IPS-20b (cell line): ENCODE results near the gene CHST8.

Experiments
- H3K27ac ChIP-seq: one replicate; pipeline ENCODE4 v1.5.1; 2013; ENCODE audit warnings: low read length
- H3K27me3 ChIP-seq: 2 replicates; pipeline ENCODE4 v1.6.1; 2013; ENCODE audit warnings: mild to moderate bottlenecking, low read length, inconsistent platforms; ENCODE audit not compliant: insufficient read depth
- H3K36me3 ChIP-seq: 2 replicates; pipeline ENCODE4 v1.6.1; 2013; ENCODE audit warnings: low read depth, mild to moderate bottlenecking, inconsistent platforms, low read length, moderate library complexity; ENCODE audit not compliant: insufficient read depth
- H3K4me1 ChIP-seq: 2 replicates; pipeline ENCODE4 v1.6.1; 2013; ENCODE audit warnings: mild to moderate bottlenecking, control low read depth, inconsistent platforms, low read length, moderate library complexity; ENCODE audit not compliant: insufficient read depth
- H3K4me3 ChIP-seq: 2 replicates; pipeline ENCODE4 v1.5.1; 2013; ENCODE audit warnings: mild to moderate bottlenecking, low read length, inconsistent platforms
- H3K9ac ChIP-seq: 2 replicates; pipeline ENCODE4 v1.6.1; 2013; ENCODE audit warnings: low read depth, mild to moderate bottlenecking, inconsistent platforms, low read length, moderate library complexity
- H3K9me3 ChIP-seq: 2 replicates; pipeline ENCODE4 v1.6.1; 2013; ENCODE audit warnings: mild to moderate bottlenecking, low read depth, low read length, inconsistent platforms; ENCODE audit not compliant: insufficient read depth

The CHST8 gene

GRCh38 chr19:33714149-33714548, 92.4 kb downstream of the CHST8 start:
- Histone ChIP-seq H3K9ac (no peak overlapping the region), H3K9me3 (no peaks in the 10 kb centered on the region; the same call in 1 of the 2 replicates)

GRCh38 chr19:33715462-33715861, 93.7 kb downstream of the CHST8 start:
- Histone ChIP-seq H3K27me3 (no peaks in the 10 kb centered on the region), H3K9ac (no peak overlapping the region), H3K4me3 (no peak overlapping the region), H3K27ac (no peak overlapping the region), H3K4me1 (0 out of 2 replicates have a peak, but pooled peaks cover 2% of the 10 kb centered on the region), H3K36me3 (no peaks in the 10 kb centered on the region), H3K9me3 (no peaks in the 10 kb centered on the region)

More at GRCh38 chr19:33714149-33714548, 92.4 kb downstream of the CHST8 start:
- H3K27me3 ChIP-seq, result no peaks in the 10 kb centered on the region
- H3K4me3 ChIP-seq, result no peak overlapping the region
- H3K27ac ChIP-seq, result no peak overlapping the region
- H3K4me1 ChIP-seq, result peaks cover 2% of the 10 kb centered on the region; the same call in 1 of the 2 replicates
- H3K36me3 ChIP-seq, result no peaks in the 10 kb centered on the region

GRCh38 chr19:33717878-33718277, 96.1 kb downstream of the CHST8 start:
- no peaks in the 10 kb centered on the region for H3K9me3 ChIP-seq
- H3K9ac ChIP-seq, result no peak overlapping the region
- H3K36me3 ChIP-seq, result no peaks in the 10 kb centered on the region
- no peaks in the 10 kb centered on the region for H3K27me3 ChIP-seq
- H3K4me3 ChIP-seq, result no peak overlapping the region
- no peaks in the 10 kb centered on the region for H3K4me1 ChIP-seq
- no peak overlapping the region for H3K27ac ChIP-seq

- Histone ChIP-seq H3K27ac (no peak overlapping the region), H3K9ac (no peak overlapping the region), H3K9me3 (no peaks in the 10 kb centered on the region), H3K4me3 (no peak overlapping the region), H3K27me3 (no peaks in the 10 kb centered on the region), H3K36me3 (no peaks in the 10 kb centered on the region), H3K4me1 (no peaks in the 10 kb centered on the region)
Observed at GRCh38 chr19:33718651-33719254, 97.0 kb downstream of the CHST8 start.

- H3K36me3 ChIP-seq, result no peaks in the 10 kb centered on the region
- no peaks in the 10 kb centered on the region for H3K4me1 ChIP-seq
- no peaks in the 10 kb centered on the region for H3K27me3 ChIP-seq
- no peak overlapping the region for H3K27ac ChIP-seq
- H3K9ac ChIP-seq, result no peak overlapping the region
- no peak overlapping the region for H3K4me3 ChIP-seq
- H3K9me3 ChIP-seq, result no peaks in the 10 kb centered on the region
Observed at GRCh38 chr19:33719366-33720154, 97.8 kb downstream of the CHST8 start.

GRCh38 chr19:33720155-33720493, 98.4 kb downstream of the CHST8 start:
- H3K27ac ChIP-seq, result no peak overlapping the region
- no peaks in the 10 kb centered on the region for H3K36me3 ChIP-seq
- H3K27me3 ChIP-seq, result no peaks in the 10 kb centered on the region
- H3K9me3 ChIP-seq, result no peaks in the 10 kb centered on the region
- no peaks in the 10 kb centered on the region for H3K4me1 ChIP-seq
- H3K4me3 ChIP-seq, result no peak overlapping the region
- no peak overlapping the region for H3K9ac ChIP-seq

- Histone ChIP-seq H3K9me3 (no peaks in the 10 kb centered on the region), H3K36me3 (no peaks in the 10 kb centered on the region), H3K27ac (no peak overlapping the region), H3K4me1 (no peaks in the 10 kb centered on the region), H3K4me3 (no peak overlapping the region), H3K9ac (no peak overlapping the region), H3K27me3 (no peaks in the 10 kb centered on the region)
Observed at GRCh38 chr19:33720691-33721682, 99.2 kb downstream of the CHST8 start.

- H3K9me3 ChIP-seq, result no peaks in the 10 kb centered on the region
Observed at GRCh38 chr19:33721735-33722297, 100.1 kb downstream of the CHST8 start.

DNA sequence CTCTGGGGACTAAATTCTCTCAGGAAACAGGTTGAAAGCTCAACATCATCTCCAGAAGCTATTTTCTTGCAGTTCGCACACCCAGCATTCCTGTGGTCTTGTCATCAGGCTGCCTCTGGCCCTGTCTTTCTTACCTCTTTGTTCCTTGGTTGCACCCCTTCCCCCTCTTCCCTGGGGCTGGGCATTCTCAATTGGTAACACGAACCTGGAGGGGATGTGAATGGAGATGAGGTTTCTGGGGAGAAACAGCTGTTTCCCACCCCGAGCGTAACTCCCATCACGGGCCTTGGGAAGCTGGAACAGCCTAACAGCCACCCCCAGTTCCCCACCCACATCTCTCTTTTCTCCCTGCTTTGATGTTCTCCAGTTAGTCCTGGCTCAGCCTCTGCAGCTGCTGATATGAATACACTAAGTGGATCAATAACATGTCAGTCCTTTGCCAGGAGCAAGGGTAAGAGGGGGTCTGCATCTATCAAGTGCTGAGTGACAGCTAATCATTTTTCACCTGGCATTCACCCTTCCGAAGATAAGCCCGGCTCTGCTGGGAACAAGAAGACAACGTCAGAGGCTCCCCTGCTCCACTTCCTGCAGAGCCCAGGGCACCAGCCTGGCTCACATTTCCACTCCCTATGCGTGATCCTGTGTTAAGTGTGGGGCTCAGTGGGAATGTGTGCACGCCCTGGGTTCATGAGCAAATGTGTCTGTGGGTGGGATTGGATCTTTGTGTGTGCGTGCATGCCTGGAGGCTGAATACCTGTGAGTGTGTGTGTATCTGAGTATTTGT, 100.9 kb downstream of the CHST8 start:
- Histone ChIP-seq H3K36me3 (no peaks in the 10 kb centered on the region), H3K4me1 (no peaks in the 10 kb centered on the region), H3K9ac (no peak overlapping the region), H3K9me3 (no peaks in the 10 kb centered on the region), H3K27me3 (no peaks in the 10 kb centered on the region), H3K27ac (no peak overlapping the region), H3K4me3 (no peak overlapping the region)

More at GRCh38 chr19:33721735-33722297, 100.1 kb downstream of the CHST8 start:
- Histone ChIP-seq H3K27me3 (no peaks in the 10 kb centered on the region), H3K9ac (no peak overlapping the region), H3K27ac (no peak overlapping the region), H3K36me3 (no peaks in the 10 kb centered on the region), H3K4me3 (no peak overlapping the region), H3K4me1 (no peaks in the 10 kb centered on the region)

DNA sequence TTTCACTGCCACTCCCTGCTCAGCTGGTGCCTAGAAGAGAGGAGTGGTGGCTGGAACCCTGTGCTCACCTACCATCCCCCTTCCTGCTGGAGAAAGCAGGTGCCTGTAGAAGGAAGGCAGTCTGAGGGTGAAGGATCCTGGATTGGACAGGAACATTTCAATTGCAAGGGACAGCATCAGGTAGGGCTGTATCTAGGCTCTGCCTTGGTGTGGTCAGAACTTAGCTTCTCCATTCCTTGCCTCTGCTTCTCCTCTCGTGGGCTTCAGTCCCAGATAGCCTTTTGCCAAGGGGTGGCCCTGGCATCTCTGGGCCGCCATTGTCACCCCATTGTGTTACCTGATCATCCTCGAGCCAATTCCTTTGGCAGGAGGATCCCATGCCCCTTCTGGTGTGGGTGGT, 101.8 kb downstream of the CHST8 start:
- H3K36me3 ChIP-seq, result no peaks in the 10 kb centered on the region
- H3K4me3 ChIP-seq, result no peak overlapping the region
- no peak overlapping the region for H3K27ac ChIP-seq
- no peaks in the 10 kb centered on the region for H3K9me3 ChIP-seq
- H3K9ac ChIP-seq, result no peak overlapping the region
- no peaks in the 10 kb centered on the region for H3K4me1 ChIP-seq
- H3K27me3 ChIP-seq, result no peaks in the 10 kb centered on the region
